Tibial nerve (tissue), 4 donors: ENCODE results near the gene SPTLC2.

Experiments used
- CTCF ChIP-seq, 5 experiments: fragments of 200-600 bp in 3 of 5; fragments of 450-650 bp in 2 of 5; sonication (generic) in 3 of 5; IDR thresholded peaks; one replicate each; pipeline ENCODE4 v1.5.1; 2016 to 2019; ENCODE audit warnings: antibody characterized with exemption in 5 of 5, mild to moderate bottlenecking in 3 of 5, moderate library complexity in 2 of 5
- EP300 ChIP-seq, 2 donors: sonication (generic); formaldehyde crosslinking; IDR thresholded peaks; one replicate each; pipeline ENCODE4 v1.6.1; 2017; ENCODE audit warnings: antibody characterized with exemption in 2 of 2, mild to moderate bottlenecking in 1 of 2

GRCh38 chr14:77584809-77585208 is 31.6 kb downstream of the SPTLC2 start:
- no peak for TF ChIP-seq CTCF (IDR thresholded peaks at IDR 0.05)
- no peak for TF ChIP-seq EP300 (IDR thresholded peaks at IDR 0.05)
